KMS-11 (cell line): ENCODE measurements around the gene ADNP.

Experiments
- H2AFZ ChIP-seq: fragments of 200-600 bp; sonication (generic); 2 replicates; pipeline ENCODE4 v1.6.1; 2016; ENCODE audit warnings: antibody characterized with exemption, mixed run types, low read depth
- H3K27ac ChIP-seq: fragments of 200-600 bp; sonication (generic); 2 replicates; pipeline ENCODE4 v1.6.1; 2016; ENCODE audit warnings: mild to moderate bottlenecking, mixed run types
- H3K27me3 ChIP-seq: fragments of 200-600 bp; sonication (generic); 2 replicates; pipeline ENCODE4 v1.6.1; 2017; ENCODE audit warnings: mild to moderate bottlenecking, low read depth, mixed run types, moderate library complexity; ENCODE audit not compliant: insufficient read depth
- H3K36me3 ChIP-seq: fragments of 200-600 bp; sonication (generic); 2 replicates; pipeline ENCODE4 v1.6.1; 2017; ENCODE audit warnings: mild to moderate bottlenecking, mixed run types; ENCODE audit not compliant: insufficient read depth
- H3K4me1 ChIP-seq: fragments of 200-600 bp; sonication (generic); 2 replicates; pipeline ENCODE4 v1.6.1; 2016; ENCODE audit warnings: mild to moderate bottlenecking, low read depth, mixed run types; ENCODE audit not compliant: poor library complexity, severe bottlenecking
- H3K4me2 ChIP-seq: fragments of 200-600 bp; sonication (generic); 2 replicates; pipeline ENCODE4 v1.7.0; 2016; ENCODE audit warnings: mild to moderate bottlenecking, mixed run types
- H3K4me3 ChIP-seq: fragments of 200-600 bp; sonication (generic); IDR thresholded peaks from 2 replicates; pipeline ENCODE4 v1.6.1; 2017; ENCODE audit warnings: low read depth, low read length, mixed read lengths; ENCODE audit not compliant: insufficient read depth
- H3K79me2 ChIP-seq: fragments of 200-600 bp; sonication (generic); 2 replicates; pipeline ENCODE4 v1.6.1; 2016; ENCODE audit warnings: low read depth, mixed run types; ENCODE audit not compliant: insufficient read depth
- H3K9ac ChIP-seq: fragments of 200-600 bp; sonication (generic); 2 replicates; pipeline ENCODE4 v1.6.1; 2016; ENCODE audit warnings: mild to moderate bottlenecking, mixed run types
- H4K20me1 ChIP-seq: fragments of 200-600 bp; sonication (generic); 2 replicates; pipeline ENCODE4 v1.6.1; 2016; ENCODE audit warnings: mild to moderate bottlenecking, mixed run types; ENCODE audit not compliant: insufficient read depth
- TF ChIP-seq, protein P1 (sequence below): fragments of 200-600 bp; sonication (generic); conservative IDR thresholded peaks from 2 replicates; pipeline ENCODE4 v1.6.1; 2017; ENCODE audit warnings: low read depth, mild to moderate bottlenecking, antibody characterized with exemption, low read length, moderate library complexity, mixed read lengths

ADNP gene

DNA sequence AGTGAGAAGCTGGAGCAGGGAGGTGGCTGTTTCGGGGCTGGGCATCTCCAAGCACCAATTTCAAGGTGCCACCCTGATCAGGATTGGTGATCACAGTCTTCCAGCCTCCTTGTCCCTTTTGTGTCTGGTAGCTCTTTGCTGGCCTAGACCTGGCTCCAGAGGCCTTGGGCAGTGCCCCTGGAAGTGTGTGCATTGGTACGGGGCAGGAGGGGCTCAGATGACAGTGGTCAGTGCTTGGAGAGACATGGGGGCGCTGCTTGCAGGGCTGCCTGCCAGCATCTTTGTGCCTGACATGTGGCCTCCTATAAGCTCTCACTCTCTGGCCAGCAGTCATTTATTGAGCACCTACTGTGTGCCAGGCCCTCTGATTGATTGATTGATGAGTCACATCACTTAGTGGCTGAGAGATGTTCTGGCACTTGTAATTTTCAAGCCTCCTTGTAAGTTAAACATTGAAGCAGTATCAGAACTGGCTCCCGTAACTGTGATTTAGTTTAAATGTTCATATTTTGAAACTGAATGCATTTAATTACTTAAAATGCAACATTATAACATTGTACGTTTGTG is 74.7 kb downstream of the ADNP start:
- H3K27ac ChIP-seq = no peak overlapping the region
- no peaks in the 10 kb centered on the region for H3K4me1 ChIP-seq
- H3K4me3 ChIP-seq = no peak overlapping the region
- H4K20me1 ChIP-seq = no peaks in the 10 kb centered on the region
- no peaks in the 10 kb centered on the region for H3K36me3 ChIP-seq
- H3K9ac ChIP-seq = no peak overlapping the region
- H2AFZ ChIP-seq = no peak overlapping the region
- no peaks in the 10 kb centered on the region for H3K27me3 ChIP-seq
- TF ChIP-seq, protein P1, sequence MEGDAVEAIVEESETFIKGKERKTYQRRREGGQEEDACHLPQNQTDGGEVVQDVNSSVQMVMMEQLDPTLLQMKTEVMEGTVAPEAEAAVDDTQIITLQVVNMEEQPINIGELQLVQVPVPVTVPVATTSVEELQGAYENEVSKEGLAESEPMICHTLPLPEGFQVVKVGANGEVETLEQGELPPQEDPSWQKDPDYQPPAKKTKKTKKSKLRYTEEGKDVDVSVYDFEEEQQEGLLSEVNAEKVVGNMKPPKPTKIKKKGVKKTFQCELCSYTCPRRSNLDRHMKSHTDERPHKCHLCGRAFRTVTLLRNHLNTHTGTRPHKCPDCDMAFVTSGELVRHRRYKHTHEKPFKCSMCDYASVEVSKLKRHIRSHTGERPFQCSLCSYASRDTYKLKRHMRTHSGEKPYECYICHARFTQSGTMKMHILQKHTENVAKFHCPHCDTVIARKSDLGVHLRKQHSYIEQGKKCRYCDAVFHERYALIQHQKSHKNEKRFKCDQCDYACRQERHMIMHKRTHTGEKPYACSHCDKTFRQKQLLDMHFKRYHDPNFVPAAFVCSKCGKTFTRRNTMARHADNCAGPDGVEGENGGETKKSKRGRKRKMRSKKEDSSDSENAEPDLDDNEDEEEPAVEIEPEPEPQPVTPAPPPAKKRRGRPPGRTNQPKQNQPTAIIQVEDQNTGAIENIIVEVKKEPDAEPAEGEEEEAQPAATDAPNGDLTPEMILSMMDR = no peak
- H3K79me2 ChIP-seq = no peaks in the 10 kb centered on the region
- no peak overlapping the region for H3K4me2 ChIP-seq

DNA sequence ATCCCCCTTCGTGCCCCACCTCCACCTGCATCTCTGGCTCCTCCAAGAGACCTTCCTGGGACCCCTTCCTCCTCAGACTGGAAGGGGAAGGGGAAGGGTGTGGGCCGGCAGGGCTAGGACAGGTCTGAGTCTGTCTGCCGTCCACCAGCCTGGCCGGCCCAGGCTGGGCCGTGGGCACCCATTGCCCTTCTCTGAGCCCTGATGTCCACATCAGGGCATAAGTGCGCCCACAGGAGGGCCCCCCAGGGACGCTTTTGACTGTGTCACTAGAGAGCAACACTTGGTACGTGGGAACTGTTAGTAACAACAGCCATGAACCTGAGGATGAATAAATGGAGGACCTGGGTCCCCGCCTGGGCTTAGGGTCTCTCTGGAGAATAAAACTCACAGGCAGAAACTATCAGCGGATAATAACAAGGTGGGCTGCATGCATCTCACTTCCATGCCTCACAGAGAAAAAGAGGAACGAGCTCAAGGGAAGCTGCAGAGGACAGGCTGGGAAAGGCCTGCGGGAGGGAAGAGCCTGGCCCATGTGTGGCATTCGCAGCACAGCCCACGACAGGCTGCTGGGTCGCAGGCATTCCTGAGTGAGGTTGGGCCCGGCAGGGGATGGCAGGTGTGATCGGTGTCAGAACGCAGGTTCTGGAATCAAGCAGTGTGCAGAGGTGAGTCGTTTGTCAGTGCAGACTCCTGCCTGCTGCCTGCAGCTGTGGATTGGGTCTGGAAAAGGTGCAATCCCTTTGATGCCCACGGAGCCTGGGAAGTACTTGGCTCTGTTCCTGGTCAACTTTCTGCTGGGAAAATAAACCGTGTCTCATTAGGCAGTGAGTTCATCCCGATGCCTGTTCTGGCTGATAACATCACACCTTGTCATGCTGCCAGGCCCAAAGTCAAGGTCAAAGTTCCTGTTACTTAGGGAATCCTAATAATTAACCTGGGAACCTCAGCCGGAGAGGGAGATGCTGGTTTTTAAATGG is 75.5 kb downstream of the ADNP start:
- TF ChIP-seq, protein P1 = no peak
- Histone ChIP-seq H2AFZ (no peak overlapping the region), H3K4me1 (no peaks in the 10 kb centered on the region), H3K36me3 (no peaks in the 10 kb centered on the region), H4K20me1 (no peaks in the 10 kb centered on the region), H3K27ac (no peak overlapping the region), H3K27me3 (no peaks in the 10 kb centered on the region), H3K4me3 (no peak overlapping the region), H3K4me2 (no peak overlapping the region), H3K9ac (no peak overlapping the region), H3K79me2 (no peaks in the 10 kb centered on the region)

DNA sequence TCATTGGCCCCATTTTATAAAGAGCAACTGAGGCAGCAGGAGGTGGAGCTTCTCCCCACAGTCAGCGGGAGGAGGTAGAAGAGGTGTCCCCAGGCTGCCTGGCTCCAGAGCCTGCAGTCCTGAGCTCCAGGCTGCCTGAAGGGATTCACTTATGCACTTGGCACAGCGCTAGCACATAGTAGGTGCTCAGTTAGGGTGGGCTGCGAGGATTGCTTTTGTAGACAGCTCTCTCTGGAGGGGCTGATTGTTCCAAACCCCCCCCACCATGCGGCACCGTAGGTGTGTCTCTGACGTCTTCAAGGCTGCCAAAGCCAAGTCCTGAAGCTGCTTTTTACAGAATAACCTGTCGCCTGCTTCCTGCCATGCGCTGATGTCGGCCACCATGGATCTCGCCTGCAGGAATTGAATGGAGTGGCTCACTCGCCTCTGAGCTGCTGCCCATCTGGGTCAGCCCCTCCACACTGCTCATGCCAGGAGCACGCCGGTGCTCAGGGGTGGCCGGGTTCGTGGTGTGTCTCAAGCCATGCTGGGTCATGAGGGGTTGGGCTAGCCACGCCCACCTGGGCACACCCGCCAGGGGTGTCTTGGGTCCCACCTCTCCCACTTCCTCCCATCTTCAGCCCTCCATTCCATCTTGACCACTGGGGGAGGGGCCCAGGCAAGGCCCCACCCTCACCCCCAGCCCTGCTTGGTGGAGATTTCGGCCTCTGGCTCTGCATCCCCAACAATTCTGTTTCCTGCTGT is 76.6 kb downstream of the ADNP start:
- no peaks in the 10 kb centered on the region for H4K20me1 ChIP-seq
- H3K27me3 ChIP-seq = no peaks in the 10 kb centered on the region
- no peak overlapping the region for H2AFZ ChIP-seq
- H3K4me1 ChIP-seq = no peaks in the 10 kb centered on the region
- H3K9ac ChIP-seq = no peak overlapping the region
- H3K4me3 ChIP-seq = no peak overlapping the region
- no peak overlapping the region for H3K27ac ChIP-seq
- TF ChIP-seq, protein P1 = no peak
- no peaks in the 10 kb centered on the region for H3K36me3 ChIP-seq
- H3K79me2 ChIP-seq = no peaks in the 10 kb centered on the region
- H3K4me2 ChIP-seq = no peak overlapping the region

DNA sequence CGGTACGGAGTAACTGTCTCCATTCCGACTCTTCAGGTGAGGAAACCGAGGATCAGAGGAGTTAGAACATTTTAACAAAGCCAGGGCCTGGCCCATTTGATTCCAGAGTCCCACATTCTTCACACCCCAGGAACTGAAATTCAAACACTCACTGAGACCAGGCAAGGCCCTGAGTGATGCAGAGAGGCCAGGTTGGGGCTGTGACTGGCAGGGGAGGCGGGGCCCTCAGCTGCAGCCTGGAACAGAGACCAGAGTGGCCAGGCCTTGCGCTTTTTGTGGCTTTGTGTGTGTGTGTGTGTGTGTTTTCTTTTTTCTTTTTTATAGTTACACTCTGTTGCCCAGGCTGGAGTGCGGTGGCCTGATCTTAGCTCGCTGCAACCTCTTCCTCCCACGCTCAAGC is 79.2 kb downstream of the ADNP start:
- no peaks in the 10 kb centered on the region for H4K20me1 ChIP-seq
- no peaks in the 10 kb centered on the region for H3K36me3 ChIP-seq
- no peak overlapping the region for H2AFZ ChIP-seq
- H3K27ac ChIP-seq = no peak overlapping the region
- H3K79me2 ChIP-seq = no peaks in the 10 kb centered on the region
- no peak overlapping the region for H3K9ac ChIP-seq
- H3K27me3 ChIP-seq = no peaks in the 10 kb centered on the region
- H3K4me2 ChIP-seq = no peak overlapping the region
- peaks cover 11% of the 10 kb centered on the region for H3K4me1 ChIP-seq
- TF ChIP-seq, protein P1 = no peak
- H3K4me3 ChIP-seq = no peak overlapping the region
